HG03097 (cell line): ENCODE measurements around the gene C6orf15.

ENCODE experiments used
- ATAC-seq: cut with Tn5 transposase; IDR thresholded peaks from one replicate; pipeline ENCODE4 v1.9.1; 2021; ENCODE audit not compliant: unreplicated experiment, low FRiP score

Gene C6orf15

DNA sequence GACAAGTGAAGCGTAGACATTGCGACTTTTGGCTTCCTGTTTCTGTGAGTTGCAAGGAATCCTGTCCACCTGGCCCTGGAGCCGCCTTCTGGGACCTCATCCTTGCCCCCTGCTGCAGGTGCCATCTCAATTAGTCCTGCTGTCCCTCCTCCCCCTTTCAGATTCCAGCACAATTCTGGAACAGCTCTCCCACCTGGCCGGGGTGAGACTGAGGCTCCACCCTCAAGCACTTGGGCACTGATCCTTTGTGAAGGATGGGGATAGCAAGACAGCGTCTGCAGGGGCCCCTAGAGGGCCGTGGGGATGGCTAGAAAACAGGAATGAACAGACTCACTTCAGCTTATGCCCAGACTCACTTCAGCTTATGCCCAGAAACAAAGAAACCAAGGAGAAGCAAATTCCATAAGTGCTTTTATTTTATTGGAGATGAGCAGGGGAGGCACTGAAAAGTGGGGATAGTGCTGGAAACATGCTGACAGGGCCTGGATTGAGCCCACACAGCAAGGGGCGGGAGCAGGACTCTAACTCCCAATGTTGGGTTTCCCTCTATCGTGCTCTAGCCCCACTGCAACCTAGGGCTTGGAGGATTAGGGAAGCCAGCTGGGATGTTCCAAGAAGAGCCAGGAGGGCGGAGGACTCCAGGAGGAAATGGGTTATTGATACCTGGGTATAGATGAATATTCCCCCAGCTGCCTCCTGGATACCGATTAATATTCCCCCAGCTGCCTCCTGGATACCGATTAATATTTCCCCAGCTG, 1.4 kb downstream of the C6orf15 start:
- ATAC-seq, result no peak

DNA sequence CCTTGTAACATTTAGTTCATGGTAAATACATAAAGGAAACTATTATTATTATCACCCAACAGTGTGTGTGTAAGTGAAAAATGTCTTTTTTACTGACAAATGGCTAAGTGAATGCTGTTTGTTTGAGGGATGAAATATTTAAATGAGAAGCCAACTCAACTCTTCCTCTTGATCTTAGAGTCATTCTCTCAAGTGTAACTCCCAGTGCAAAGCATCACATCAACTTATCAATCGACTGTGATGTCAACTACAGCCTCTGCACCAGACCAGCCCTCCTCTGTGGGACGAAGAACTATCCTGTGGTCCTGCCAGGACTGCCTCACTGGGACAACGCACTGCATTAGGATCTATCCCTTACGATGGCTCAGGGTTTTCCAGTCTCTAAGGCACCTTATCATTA, 5.3 kb downstream of the C6orf15 start:
- ATAC-seq, result no peak

DNA sequence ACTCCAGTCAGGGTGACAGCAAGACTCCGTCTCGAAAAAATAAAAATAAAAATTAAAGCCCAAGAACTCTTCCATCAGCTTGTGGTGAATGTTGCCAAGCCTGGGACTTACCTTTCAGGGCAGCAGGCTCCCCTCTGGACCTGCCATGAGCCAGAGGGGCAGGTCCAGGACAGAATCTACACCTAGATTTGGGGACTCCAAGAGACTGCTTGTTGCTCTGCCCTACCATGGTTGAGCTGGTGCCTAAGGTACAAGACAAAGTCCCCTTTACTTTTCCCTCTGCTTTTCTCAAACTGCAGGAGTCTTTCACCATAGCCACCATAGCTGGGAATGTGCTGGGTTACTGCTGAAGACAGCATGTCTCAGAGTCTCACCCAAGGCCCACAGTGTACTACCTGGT, 9.2 kb downstream of the C6orf15 start:
- ATAC-seq, result no peak

DNA sequence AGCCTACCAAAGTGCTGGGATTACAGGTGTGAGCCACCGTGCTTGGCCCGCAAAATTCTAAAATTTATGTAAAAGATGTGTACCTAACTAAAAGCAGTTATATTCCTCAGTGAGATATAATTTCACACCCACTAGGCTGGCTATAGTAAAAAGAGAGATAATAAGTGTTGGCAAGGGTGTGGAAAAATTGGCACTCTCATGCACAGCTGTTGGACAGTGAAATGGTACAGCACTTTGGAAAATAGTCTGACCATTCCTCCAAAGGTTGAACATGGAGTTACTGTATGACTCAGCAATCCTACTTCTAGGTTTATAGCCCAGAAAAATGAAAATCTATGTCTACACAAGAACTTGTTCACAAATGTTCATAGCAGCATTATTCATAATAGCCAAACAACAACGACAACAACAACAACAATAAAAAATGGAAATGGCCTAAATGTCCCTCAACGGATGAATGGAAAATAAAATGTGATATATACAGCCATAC, 13.9 kb downstream of the C6orf15 start:
- ATAC-seq, result no peak

DNA sequence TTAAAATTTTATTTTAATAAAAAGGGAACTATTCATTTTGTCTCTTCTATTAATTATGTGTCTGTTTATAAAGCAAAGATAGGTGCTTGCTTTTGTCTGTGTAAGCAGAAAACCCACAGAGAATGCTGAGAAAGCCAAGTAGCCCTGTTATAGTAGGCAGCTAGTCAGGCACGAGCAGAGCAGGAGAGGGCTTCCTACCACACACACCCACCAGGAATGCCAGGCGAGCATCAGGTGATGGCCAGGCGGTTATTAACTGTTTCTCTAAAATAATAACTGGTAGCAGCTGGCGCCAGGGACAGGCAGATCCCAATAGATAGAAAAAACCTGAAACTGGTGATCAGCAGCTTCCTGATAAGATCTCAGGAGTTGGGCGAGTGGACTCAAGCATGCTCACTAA, 15.7 kb downstream of the C6orf15 start:
- no peak for ATAC-seq

DNA sequence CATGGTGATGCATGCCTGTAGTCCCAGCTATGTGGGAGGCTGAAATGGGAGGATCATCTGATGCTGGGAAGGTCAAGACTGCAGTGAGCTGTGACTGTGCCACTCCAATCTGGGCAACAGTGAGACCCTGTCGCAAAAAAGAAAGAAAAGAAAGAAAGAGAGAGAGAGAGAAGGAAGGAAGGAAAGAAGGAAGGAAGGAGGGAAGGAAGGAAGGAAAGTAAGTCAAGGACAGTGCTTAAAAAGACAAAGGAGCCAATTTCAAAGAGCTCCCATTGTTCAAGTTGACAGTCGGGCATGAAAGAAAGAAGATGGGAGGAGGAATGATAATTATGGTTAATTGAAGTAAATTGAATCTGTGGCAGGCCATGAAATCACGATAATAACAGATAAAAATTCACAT, 16.2 kb downstream of the C6orf15 start:
- no peak for ATAC-seq

DNA sequence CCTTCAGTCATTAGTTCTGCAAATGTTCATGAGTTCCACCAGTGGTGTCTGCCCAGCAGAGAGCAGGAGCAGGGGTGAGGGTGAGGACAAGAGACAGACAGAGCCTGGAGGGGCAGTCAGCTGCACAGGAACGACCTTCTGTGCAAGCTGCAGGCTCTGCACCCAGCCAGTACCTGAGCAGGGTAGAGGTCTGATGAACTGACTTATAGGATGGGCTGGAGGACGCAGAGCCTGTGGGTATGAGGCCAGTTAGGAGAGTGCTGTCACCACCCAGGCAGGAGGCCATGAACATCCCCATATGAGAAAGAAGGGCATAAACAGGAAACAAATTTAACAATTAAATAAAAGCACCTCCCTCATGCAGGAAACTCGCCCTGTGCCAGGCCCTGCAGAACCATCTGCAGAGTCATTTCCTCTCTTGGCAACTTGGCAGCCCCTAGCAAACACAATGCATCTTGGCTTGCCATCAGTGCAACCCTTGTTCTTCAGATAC, 17.9 kb downstream of the C6orf15 start:
- no peak for ATAC-seq

DNA sequence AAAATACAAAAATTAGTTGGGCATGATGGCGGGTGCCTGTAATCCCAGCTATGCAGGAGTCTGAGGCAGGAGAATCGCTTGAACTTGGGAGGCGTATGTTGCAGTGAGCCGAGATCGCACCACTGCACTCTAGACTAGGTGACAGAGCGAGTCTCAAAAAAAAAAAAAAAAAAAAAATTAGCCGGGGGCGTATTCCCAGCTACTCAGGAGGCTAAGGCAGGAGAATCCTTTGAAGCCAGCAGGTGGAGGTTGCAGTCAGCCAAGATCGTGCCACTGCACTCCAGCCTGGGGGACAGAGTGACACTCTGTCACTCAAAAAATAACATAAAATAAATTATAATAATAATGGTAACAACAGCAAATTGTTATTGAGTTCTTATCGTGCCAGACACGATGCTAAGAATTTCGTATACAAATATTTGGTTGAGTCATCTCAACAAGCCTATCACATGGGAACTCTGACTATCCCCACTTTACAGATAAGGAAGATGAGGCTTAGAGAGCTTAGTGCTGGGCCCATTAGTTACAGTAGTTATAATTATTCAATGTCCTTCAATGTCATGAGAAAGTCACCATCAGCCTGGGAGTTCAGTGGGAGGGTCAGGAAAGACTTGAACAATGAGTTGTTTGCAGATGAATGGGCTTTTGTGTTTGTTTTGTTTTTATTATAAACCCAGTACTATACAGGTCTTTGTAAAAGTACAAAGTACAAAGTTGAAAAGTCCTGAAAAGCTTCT, 19.4 kb downstream of the C6orf15 start:
- no peak for ATAC-seq

DNA sequence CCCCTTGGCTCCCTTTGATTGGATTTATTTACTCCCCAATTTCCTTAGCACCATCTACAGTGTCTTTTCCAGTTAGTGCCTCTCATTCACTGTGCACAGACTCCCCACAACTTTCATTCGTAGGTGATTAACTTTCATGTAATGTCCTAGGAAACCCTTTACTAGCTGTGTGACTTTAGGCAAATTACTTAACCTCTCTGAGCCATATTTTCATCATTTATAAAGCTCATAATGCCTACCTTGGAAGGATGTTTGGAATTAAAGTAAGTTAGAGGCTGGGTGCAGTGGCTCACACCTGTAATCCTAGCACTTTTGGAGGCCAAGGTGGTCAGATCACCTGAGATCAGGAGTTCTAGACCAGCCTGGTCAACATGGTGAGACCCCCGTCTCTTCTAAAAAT, 20.1 kb downstream of the C6orf15 start:
- ATAC-seq, result no peak

DNA sequence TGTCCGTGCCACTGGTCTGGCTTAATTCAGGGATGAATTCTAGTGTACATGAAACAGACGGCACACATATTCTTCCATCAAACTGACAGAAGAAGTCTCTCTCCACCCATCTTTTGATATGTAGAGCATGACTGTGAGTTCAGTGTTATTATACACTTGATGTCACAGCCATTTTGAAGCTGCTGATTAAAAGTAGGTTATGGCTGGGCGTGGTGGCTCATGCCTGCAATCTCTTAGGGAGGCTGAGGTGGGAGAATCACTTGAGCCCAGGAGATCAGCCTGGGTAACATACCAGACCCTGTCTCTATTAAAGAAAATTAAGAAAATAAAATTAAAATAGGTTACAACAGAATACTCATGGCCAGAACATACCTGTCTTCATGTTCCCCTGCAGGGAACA, 20.7 kb downstream of the C6orf15 start:
- ATAC-seq, result no peak

DNA sequence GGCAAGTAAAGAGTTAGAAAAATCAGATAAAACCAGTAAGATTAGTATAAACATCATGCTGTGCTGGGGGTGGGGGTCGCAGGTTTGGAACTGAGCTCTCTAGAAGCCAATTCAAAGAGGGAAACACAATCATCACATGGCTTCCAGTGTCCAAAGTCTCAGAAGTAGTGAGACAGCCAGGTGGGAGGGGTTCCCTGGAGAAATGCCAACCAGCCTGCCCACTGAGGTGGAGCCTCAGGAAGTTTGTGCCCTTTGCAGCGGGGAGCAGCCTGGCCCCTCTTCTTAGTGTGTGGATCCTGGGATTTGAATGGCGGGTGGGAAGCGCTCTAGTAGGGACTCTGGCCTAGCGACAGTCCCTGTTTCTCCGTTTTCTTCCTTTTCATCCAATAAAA, 21.4 kb downstream of the C6orf15 start:
- ATAC-seq, result no peak

DNA sequence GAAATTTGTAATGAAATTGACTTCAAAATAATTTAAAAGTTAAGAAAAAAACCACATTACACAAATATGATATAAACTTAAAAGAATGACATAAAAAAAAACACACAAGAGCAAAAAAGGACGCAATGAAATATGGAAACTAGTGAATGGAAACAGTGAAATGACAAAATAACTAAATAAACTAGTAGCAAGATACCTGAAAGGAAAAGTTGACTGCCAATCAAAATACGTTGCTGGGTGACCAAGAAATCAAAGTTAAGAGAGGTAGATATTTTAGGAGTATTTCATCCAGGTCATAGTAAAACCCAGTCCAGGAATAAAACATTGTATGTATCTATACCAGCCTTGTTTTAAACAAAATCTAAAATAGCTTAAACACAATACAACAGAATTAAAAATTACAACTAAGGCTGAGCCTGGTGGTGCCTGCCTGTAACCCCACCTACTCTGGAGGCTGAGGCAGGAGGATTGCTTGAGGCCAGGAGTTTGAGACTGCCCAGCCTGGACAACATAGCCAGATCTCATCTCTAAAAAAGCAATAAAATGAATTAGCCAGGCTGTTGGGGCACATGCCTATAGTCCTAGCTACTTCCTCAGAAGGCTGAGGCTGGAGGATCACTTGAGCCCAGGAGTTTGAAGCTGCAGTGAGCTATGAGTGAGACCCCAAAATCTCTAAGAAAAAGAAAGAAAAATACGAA, 22.0 kb downstream of the C6orf15 start:
- no peak for ATAC-seq

DNA sequence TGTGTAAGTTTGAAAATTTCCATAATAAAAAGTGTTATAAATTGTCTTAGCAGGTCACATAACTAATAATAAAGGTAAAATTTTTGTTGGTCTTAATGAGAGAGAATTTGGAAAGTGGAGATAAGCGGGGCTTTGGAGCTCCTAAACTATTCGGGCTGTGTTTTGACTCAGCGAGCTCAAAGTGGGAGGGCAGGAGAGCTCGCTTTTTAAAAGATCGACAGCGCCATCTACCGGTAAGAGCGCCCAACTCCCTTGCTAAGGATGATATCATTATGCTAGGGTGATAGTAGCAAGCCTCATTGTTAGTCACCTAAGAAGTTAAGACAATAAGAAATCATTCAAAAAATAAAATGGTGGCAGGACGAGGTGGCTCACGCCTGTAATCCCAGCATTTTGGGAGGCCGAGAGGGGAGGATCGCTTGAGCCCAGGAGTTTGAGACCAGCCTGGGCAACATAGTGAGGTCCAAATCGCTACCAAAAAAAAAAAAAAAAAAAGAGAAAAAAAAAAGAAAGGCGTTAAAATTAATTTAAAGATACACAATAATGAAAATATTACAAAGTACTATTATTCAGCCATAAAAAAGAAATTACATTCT, 24.8 kb downstream of the C6orf15 start:
- no peak for ATAC-seq

DNA sequence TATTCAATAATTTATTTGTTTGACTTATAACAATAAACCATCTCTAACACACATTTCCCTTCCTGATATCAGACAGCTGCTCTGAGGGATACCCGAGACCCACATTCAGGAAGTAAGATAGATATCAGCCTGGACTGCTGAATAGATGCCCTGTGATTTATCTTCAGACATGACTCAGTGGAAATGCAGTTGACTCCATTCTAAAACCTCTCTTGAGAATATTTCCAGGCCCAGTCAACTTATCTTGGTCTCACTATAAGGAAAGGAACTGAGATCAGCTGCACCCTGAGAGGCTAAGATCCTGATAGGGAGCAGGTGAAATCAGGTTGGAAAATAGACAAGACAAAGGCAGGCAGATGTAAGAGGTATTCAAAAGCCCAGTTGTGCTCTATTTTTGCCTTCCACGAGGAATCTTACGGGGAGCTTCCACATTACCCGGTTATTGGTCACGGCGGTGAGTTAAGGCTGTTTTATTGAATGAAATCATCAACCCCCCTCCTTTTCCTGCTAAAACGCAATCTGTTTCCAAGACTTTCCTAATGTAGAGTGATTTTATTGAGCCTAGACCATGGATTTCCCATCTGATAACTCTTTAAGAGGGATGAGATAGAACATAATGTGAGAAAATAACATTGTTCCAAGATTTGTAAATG, 25.5 kb downstream of the C6orf15 start:
- no peak for ATAC-seq

DNA sequence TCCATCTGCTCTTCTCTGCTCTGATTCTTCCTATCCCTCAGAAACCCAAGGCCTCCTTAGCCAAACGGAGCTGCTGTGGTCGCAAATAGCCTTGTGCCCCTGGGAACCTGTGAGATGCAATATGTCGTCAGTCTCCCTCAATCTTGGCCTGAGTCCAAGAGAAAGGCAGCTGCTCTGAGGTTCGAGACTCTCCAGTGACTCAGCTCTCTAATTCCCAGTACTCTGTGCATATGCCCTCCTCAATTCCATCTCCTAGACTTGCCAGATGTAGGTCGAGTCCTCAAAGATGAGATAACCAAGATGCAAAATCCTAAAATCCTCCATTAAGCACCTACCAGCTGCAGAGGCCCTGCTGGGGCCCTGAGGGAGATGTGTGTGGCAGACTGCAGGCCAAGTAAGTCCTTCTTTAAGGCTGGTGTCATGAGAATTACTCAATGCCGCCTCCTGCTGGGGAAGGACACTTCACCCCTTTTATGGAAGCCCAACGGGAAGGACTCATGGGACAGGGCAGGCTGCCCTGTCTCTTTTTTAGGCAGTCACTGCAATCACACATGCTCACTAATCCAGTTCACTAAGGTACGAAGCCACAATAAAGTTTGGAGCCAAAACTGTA, 28.5 kb downstream of the C6orf15 start:
- ATAC-seq, result no peak

DNA sequence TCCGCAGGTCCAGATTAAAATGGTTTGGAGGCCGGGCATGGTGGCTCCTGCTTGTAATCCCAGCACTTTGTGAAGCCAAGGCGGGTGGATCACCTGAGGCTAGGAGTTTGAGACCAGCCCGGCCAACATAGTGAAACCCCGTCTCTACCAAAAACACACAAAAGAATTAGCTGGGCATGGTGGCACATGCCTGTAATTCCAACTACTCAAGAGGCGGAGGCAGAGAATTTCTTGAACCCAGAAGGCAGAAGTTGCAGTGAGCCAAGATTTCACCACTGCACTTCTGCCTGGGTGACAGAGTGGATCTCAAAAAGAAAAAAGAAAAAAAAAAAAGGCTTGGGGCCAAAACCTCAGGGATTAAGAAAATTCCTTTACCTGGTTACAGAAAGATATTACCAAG, 30.5 kb downstream of the C6orf15 start:
- no peak for ATAC-seq

DNA sequence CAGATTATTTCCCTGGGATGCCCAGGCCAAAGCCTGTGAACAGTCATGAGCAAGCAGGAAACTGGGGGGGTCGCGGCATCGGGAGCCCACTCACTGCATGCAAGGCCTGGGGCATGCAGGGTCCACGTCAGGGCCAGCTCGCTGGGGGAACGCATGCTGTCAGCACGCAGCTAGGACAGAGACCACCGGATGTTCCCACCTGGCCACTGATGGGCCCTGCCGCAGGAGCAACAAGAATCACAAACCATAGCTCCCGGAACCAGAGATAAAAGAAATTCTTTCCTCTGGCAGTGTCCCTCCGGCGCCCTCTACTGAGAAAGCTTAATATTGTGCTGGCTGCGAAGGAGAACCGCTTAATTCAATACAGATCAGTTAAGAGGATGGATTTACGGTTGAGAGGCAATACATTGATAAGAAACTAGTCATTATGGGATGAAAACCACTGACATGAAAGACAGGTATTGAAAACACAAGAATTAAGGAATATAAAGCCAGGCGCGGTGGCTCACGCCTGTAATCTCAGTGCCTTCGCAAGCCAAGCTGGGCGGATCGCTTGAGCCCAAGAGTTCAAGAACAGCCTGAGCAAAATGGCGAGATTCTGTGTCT, 32.6 kb downstream of the C6orf15 start:
- no peak for ATAC-seq

DNA sequence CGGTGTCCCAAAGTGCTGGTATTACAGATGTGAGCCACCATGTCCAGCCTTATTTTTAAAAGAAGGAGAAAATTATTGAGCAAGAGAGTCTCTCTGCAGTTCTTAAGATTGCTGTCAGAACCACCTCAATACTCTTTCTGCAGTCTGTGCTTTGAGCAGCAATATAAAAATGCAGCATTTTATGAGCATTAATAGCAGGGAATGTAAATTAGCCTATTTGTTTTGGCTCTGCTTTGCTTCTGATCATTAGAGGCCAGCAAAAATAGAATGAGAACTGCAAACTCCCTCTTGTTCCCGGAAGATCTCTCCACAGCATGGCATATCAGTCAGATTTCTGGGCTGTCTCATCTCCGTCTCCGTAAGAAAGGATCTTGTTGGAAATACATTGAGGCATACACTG, 35.8 kb downstream of the C6orf15 start:
- ATAC-seq, result no peak

DNA sequence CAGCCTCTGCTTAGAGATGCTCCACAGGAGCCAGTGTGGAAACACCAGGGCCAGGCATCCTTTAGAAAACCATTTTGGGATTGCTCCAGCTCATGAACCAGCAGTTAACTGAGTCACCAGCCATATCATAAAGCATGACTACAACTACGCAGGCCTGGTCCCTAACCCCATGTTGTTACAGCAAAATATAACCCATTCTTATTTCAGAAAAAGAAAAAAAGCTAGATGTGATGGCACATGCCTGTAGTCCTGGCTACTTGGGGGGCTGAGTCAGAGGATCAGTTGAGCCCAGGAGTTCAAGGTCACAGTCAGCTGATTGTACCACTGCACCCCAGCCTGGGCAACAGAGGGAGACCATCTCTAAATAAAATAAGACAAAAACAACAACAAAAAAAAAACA, 36.8 kb downstream of the C6orf15 start:
- no peak for ATAC-seq

DNA sequence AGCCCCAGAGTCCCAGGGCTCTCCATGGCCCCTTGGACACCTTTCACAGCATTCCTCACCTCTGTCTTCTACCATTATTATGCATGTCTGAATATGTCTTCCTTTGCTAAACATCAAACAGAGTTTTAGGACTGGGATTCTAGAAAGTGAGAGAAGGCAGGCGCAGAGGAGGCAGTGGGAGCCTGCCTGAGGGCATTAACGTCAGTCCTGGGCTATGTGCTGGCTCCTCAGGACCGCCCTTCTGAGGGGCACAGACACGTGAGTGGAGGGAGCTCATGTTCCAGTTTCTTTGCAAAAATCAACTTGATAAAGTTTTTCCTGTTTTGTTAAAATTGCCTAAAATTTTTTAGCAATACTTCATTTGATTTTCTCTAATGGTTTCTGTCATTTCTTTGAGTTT, 38.0 kb downstream of the C6orf15 start:
- no peak for ATAC-seq
